Ishikawa (cell line): ENCODE data around the gene MAML2.

Experiments used
- EGR1 ChIP-seq: IDR thresholded peaks from 2 replicates; pipeline ENCODE4 v1.6.1; 2012
- RAD21 ChIP-seq: IDR thresholded peaks from 2 replicates; pipeline ENCODE4 v1.6.1; 2012; ENCODE audit warnings: low read depth
- YY1 ChIP-seq: IDR thresholded peaks from 2 replicates; pipeline ENCODE4 v1.6.1; 2012; ENCODE audit warnings: low read depth
- ZBTB7A ChIP-seq: IDR thresholded peaks from 2 replicates; pipeline ENCODE4 v1.6.1; 2012; ENCODE audit warnings: low read depth
- TF ChIP-seq, protein P1 (sequence below): IDR thresholded peaks from 2 replicates; pipeline ENCODE4 v1.6.1; 2012; ENCODE audit warnings: low read depth, mild to moderate bottlenecking

DNA sequence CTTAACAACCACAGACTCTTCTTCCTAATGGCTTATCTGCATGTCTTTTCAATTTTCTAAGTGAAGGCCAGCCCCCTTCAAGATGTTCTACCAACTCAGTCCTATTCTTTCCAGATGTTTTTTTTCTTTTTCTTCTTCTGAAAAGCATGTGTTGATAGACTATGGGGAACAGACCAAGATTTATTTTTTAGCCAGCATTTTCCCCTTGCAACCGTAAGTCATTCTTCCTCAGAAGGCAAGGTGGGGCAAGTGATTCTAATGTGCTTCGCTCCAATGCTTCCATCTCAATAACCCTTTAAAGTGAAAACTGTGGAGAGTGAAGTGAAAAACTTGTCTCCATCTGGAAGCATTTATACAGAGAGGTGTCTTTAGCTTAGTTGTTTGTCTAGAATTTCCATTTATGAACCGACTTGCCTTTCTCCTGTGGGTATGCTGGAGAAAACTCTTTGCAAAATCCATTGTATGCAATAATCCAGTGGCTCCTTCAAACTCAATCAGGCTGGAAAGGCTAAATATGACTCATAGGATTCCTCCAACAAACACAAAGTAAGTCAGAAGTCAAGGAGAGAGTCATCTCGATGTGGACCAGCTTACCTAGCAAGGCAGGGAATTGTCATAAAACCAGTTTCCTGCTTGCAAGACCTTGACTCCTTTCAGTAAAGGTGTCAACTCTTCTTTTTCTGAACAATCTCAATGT is 83.7 kb downstream of the MAML2 start:
- TF ChIP-seq ZBTB7A (no peak), EGR1 (no peak), YY1 (no peak), RAD21 (no peak)
- TF ChIP-seq, protein P1, sequence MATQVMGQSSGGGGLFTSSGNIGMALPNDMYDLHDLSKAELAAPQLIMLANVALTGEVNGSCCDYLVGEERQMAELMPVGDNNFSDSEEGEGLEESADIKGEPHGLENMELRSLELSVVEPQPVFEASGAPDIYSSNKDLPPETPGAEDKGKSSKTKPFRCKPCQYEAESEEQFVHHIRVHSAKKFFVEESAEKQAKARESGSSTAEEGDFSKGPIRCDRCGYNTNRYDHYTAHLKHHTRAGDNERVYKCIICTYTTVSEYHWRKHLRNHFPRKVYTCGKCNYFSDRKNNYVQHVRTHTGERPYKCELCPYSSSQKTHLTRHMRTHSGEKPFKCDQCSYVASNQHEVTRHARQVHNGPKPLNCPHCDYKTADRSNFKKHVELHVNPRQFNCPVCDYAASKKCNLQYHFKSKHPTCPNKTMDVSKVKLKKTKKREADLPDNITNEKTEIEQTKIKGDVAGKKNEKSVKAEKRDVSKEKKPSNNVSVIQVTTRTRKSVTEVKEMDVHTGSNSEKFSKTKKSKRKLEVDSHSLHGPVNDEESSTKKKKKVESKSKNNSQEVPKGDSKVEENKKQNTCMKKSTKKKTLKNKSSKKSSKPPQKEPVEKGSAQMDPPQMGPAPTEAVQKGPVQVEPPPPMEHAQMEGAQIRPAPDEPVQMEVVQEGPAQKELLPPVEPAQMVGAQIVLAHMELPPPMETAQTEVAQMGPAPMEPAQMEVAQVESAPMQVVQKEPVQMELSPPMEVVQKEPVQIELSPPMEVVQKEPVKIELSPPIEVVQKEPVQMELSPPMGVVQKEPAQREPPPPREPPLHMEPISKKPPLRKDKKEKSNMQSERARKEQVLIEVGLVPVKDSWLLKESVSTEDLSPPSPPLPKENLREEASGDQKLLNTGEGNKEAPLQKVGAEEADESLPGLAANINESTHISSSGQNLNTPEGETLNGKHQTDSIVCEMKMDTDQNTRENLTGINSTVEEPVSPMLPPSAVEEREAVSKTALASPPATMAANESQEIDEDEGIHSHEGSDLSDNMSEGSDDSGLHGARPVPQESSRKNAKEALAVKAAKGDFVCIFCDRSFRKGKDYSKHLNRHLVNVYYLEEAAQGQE = no peak
